ENCODE measurements around the gene KIF23. TPM values are rescaled to one million over a fixed set of nuclear protein-coding genes. Genes with fewer than 3 reads are reported as not detected.

The KIF23 gene
- total and polyA plus RNA-seq, 7 experiments from 2014 or later: 0.30 to 39.4 (median 0.72) TPM; not detected in 3

- peaks cover 0 to 2% (median 0%) of the 10 kb centered on the region in 11 donors for H3K9me3 Mint-ChIP-seq
- H3K4me1 ChIP-seq (ENCODE audit: control insufficient read depth in 2 of 2, insufficient read depth in 2 of 2, low read length in 2 of 2): peaks cover 0 to 4% of the 10 kb centered on the region in 2 donors
- H3K27ac ChIP-seq (ENCODE audit: low read depth, low read length): no peak overlapping the region
- H3K4me3 Mint-ChIP-seq: no peak overlapping the region
- H3K27ac Mint-ChIP-seq: peak overlapping the region in 1 of 9 donors; percentile 25
- peaks cover 0 to 5% (median 0%) of the 10 kb centered on the region in 5 donors for H3K36me3 Mint-ChIP-seq
- H3K9me3 ChIP-seq (ENCODE audit: control insufficient read depth in 2 of 3, low read length in 3 of 3): no peaks in the 10 kb centered on the region
- ATAC-seq (no peak), DNase-seq (no peak)
- peaks cover 0 to 29% (median 7%) of the 10 kb centered on the region in 7 donors for H3K4me1 Mint-ChIP-seq
- intact Hi-C loops (cut with micrococcal nuclease): loop anchor here (10.0 kb wide), 2 partner anchors 598 to 1138 kb away; partner anchors contain the start of gene FEM1B (in 2 of the 2)
- no peak overlapping the region for H3K4me3 ChIP-seq (ENCODE audit: low read length)
- H3K27me3 ChIP-seq (ENCODE audit: control insufficient read depth in 2 of 2, insufficient read depth in 2 of 2, low read length in 2 of 2): peaks cover 0 to 9% of the 10 kb centered on the region in 2 donors
- ChIA-PET POLR2A (no interaction called here), CTCF (interaction anchor here (1.4 kb wide), 1 partner anchor 41 kb away, joined by 4 read pairs; the partner anchor contains the start of gene RPLP1)
- H3K27me3 Mint-ChIP-seq: peaks cover 4 to 26% (median 10%) of the 10 kb centered on the region in 5 donors
- H3K36me3 ChIP-seq (ENCODE audit: control insufficient read depth in 2 of 3, insufficient read depth in 3 of 3, low read length in 3 of 3): no peaks in the 10 kb centered on the region
Measured at GRCh38 chr15:69412701-69413100, 1.4 kb upstream of the KIF23 start.

DNA sequence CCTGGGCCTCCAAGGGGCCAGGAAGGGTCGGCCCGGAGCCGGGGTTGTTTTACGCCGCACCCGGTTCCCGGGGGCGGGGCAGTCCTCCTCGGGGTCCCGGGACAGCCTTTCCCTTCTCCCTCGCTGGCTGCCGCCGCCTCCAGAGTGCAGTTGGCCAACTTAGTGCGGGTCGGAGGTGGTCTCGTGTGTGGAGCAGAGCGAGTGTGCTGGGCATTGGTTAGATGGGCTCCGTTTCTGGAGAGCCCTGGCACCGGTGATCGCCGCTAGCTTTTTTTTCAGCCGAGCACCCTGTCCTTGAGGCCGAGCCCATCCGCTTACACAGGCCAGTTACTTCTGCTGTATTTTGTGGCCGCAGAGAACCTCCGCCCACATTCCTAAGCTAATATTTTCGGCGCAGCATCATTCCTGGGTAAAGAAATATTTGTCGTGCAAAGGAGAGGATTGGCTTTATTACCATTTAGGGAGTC lies 585 bp downstream of the KIF23 start:
- Mint-ChIP-seq H3K9me3 (peaks cover 0 to 2% (median 0%) of the 10 kb centered on the region in 11 donors), H3K27ac (peak overlapping the region in 1 of 9 donors; percentile 53), H3K4me3 (peak overlapping the region; percentile 37 to 87 (median 63)), H3K4me1 (peaks cover 0 to 41% (median 7%) of the 10 kb centered on the region in 7 donors), H3K27me3 (peaks cover 6 to 22% (median 10%) of the 10 kb centered on the region in 5 donors), H3K36me3 (peaks cover 0 to 18% (median 0%) of the 10 kb centered on the region in 5 donors)
- H3K27me3 ChIP-seq (ENCODE audit: control insufficient read depth in 2 of 2, insufficient read depth in 2 of 2, low read length in 2 of 2): peaks cover 0 to 9% of the 10 kb centered on the region in 2 donors
- DNase-seq: peak in 3 of 9 donors; percentile 1 to 55 (median 14)
- ATAC-seq: peak; percentile 3
- H3K4me1 ChIP-seq (ENCODE audit: control insufficient read depth in 2 of 2, insufficient read depth in 2 of 2, low read length in 2 of 2): peaks cover 0 to 4% of the 10 kb centered on the region in 2 donors
- CTCF ChIA-PET: interaction anchor here (1.0 kb wide), 1 partner anchor 33 kb away, joined by 5 read pairs; no protein-coding TSS in a partner anchor
- H3K27ac ChIP-seq (ENCODE audit: low read depth, low read length): no peak overlapping the region
- H3K36me3 ChIP-seq (ENCODE audit: control insufficient read depth in 2 of 3, insufficient read depth in 3 of 3, low read length in 3 of 3): no peaks in the 10 kb centered on the region
- POLR2A ChIA-PET: interaction anchor here (0.6 to 2.2 kb wide), 4 partner anchors 37 to 1216 kb away, joined by 3 to 15 read pairs (median 3); partner anchors contain the start of gene RPLP1
- peak overlapping the region; percentile 66 for H3K4me3 ChIP-seq (ENCODE audit: low read length)
- intact Hi-C loops (cut with micrococcal nuclease): loop anchor here (1.0 to 10.0 kb wide), 8 partner anchors 38 to 1140 kb away; partner anchors contain the start of genes FEM1B (in 2 of the 2), GLCE (in 2 of the 2) and RPLP1 (in 2 of the 2)
- no peaks in the 10 kb centered on the region for H3K9me3 ChIP-seq (ENCODE audit: control insufficient read depth in 2 of 3, low read length in 3 of 3)

GRCh38 chr15:69415381-69415780 lies 1.2 kb downstream of the KIF23 start:
- ATAC-seq (no peak), DNase-seq (no peak)
- Mint-ChIP-seq H3K4me1 (peaks cover 0 to 41% (median 7%) of the 10 kb centered on the region in 7 donors), H3K9me3 (peaks cover 0 to 2% (median 0%) of the 10 kb centered on the region in 11 donors), H3K4me3 (peak overlapping the region in 6 of 10 donors; percentile 37 to 84 (median 60)), H3K27me3 (peaks cover 5 to 22% (median 10%) of the 10 kb centered on the region in 5 donors), H3K27ac (peak overlapping the region in 1 of 9 donors; percentile 16), H3K36me3 (peaks cover 0 to 20% (median 0%) of the 10 kb centered on the region in 5 donors)
- Histone ChIP-seq H3K9me3 (ENCODE audit: control insufficient read depth in 2 of 3, low read length in 3 of 3) (no peaks in the 10 kb centered on the region), H3K4me3 (ENCODE audit: low read length) (no peak overlapping the region), H3K27ac (ENCODE audit: low read depth, low read length) (no peak overlapping the region), H3K27me3 (ENCODE audit: control insufficient read depth in 2 of 2, insufficient read depth in 2 of 2, low read length in 2 of 2) (peaks cover 0 to 9% of the 10 kb centered on the region in 2 donors), H3K36me3 (ENCODE audit: control insufficient read depth in 2 of 3, insufficient read depth in 3 of 3, low read length in 3 of 3) (no peaks in the 10 kb centered on the region), H3K4me1 (ENCODE audit: control insufficient read depth in 2 of 2, insufficient read depth in 2 of 2, low read length in 2 of 2) (peaks cover 0 to 4% of the 10 kb centered on the region in 2 donors)
- ChIA-PET CTCF (no interaction called here), POLR2A (interaction anchor here (0.6 to 2.2 kb wide), 2 partner anchors 37 to 1215 kb away, joined by 3 to 15 read pairs; partner anchors contain the start of gene RPLP1)
- intact Hi-C loops (cut with micrococcal nuclease): loop anchor here (2.0 to 10.0 kb wide), 4 partner anchors 255 to 1141 kb away; partner anchors contain the start of genes FEM1B (in 2 of the 2) and GLCE (in 1 of the 2)

DNA sequence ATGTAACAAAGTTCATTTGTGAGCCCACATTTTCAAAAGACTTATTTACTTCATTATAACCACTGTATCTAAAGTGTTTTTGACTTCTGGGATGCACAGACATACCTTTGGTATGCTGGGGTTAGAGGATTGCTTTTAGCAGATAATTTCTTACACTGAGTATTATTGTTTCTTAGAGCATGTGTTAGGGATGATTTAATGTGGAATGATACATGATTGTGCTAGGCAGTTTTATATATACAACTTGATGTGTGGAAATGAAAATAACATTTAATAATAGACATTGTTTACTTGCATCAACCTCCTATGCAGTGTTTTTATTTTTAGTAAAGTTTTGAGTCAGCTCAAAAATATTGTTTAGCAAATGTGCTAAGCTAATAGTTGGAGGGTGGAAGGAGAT lies 3.4 kb downstream of the KIF23 start:
- CTCF ChIA-PET: no interaction called here
- peaks cover 0 to 41% (median 7%) of the 10 kb centered on the region in 7 donors for H3K4me1 Mint-ChIP-seq
- peak overlapping the region in 1 of 9 donors; percentile 44 for H3K27ac Mint-ChIP-seq
- H3K4me3 Mint-ChIP-seq: no peak overlapping the region
- POLR2A ChIA-PET: interaction anchor here (1.8 to 2.0 kb wide), 2 partner anchors 34 to 35 kb away, joined by 6 to 7 read pairs; partner anchors contain the start of gene RPLP1
- Histone ChIP-seq H3K9me3 (ENCODE audit: control insufficient read depth in 2 of 3, low read length in 3 of 3) (no peaks in the 10 kb centered on the region), H3K27me3 (ENCODE audit: control insufficient read depth in 2 of 2, insufficient read depth in 2 of 2, low read length in 2 of 2) (peaks cover 0 to 9% of the 10 kb centered on the region in 2 donors), H3K4me3 (ENCODE audit: low read length) (no peak overlapping the region), H3K4me1 (ENCODE audit: control insufficient read depth in 2 of 2, insufficient read depth in 2 of 2, low read length in 2 of 2) (peaks cover 0 to 4% of the 10 kb centered on the region in 2 donors), H3K36me3 (ENCODE audit: control insufficient read depth in 2 of 3, insufficient read depth in 3 of 3, low read length in 3 of 3) (no peaks in the 10 kb centered on the region), H3K27ac (ENCODE audit: low read depth, low read length) (no peak overlapping the region)
- ATAC-seq: no peak
- H3K27me3 Mint-ChIP-seq: peaks cover 5 to 22% (median 10%) of the 10 kb centered on the region in 5 donors
- H3K9me3 Mint-ChIP-seq: peaks cover 0 to 2% (median 0%) of the 10 kb centered on the region in 11 donors
- intact Hi-C loops (cut with micrococcal nuclease): loop anchor here (10.0 kb wide), 2 partner anchors 603 to 1143 kb away; partner anchors contain the start of gene FEM1B (in 2 of the 2)
- no peak for DNase-seq
- H3K36me3 Mint-ChIP-seq: peaks cover 0 to 25% (median 0%) of the 10 kb centered on the region in 5 donors

DNA sequence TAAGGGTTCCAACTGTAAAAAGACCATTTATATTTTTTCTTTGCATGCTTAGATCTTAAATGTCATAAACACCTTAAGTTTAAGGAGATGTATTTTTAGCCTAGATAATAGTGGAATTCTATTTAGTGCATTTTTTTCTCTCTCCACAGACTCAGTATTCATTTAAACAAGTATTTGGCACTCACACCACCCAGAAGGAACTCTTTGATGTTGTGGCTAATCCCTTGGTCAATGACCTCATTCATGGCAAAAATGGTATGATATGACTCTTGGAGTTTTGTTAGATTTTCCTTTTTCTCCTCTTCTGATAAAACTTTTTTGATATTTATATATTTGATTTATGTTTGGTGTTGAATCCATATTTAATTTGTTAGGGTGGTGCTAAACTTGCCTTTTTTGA lies 7.3 kb downstream of the KIF23 start:
- no peak overlapping the region for H3K4me3 Mint-ChIP-seq
- CTCF ChIA-PET: interaction anchor here (0.6 kb wide), 1 partner anchor 23 kb away, joined by 3 read pairs; no protein-coding TSS in a partner anchor
- no peak for ATAC-seq
- H3K9me3 Mint-ChIP-seq: no peaks in the 10 kb centered on the region
- Histone ChIP-seq H3K27me3 (ENCODE audit: control insufficient read depth in 2 of 2, insufficient read depth in 2 of 2, low read length in 2 of 2) (no peaks in the 10 kb centered on the region), H3K36me3 (ENCODE audit: control insufficient read depth in 2 of 3, insufficient read depth in 3 of 3, low read length in 3 of 3) (no peaks in the 10 kb centered on the region), H3K27ac (ENCODE audit: low read depth, low read length) (no peak overlapping the region), H3K4me1 (ENCODE audit: control insufficient read depth in 2 of 2, insufficient read depth in 2 of 2, low read length in 2 of 2) (no peaks in the 10 kb centered on the region), H3K4me3 (ENCODE audit: low read length) (no peak overlapping the region), H3K9me3 (ENCODE audit: control insufficient read depth in 2 of 3, low read length in 3 of 3) (no peaks in the 10 kb centered on the region)
- H3K4me1 Mint-ChIP-seq: peaks cover 0 to 20% (median 0%) of the 10 kb centered on the region in 7 donors
- intact Hi-C loops (cut with micrococcal nuclease): no loop called here
- H3K27me3 Mint-ChIP-seq: peaks cover 0 to 6% (median 5%) of the 10 kb centered on the region in 5 donors
- POLR2A ChIA-PET: no interaction called here
- DNase-seq: no peak
- H3K27ac Mint-ChIP-seq: no peak overlapping the region
- H3K36me3 Mint-ChIP-seq: peaks cover 0 to 40% (median 0%) of the 10 kb centered on the region in 5 donors

- ChIA-PET POLR2A (interaction anchor here (0.7 kb wide), 1 partner anchor 47 kb away, joined by 3 read pairs; no protein-coding TSS in a partner anchor), CTCF (interaction anchor here (0.6 to 1.9 kb wide), 2 partner anchors 10 to 24 kb away, joined by 3 to 5 read pairs; no protein-coding TSS in a partner anchor)
- no peaks in the 10 kb centered on the region for H3K36me3 ChIP-seq (ENCODE audit: control insufficient read depth in 2 of 3, insufficient read depth in 3 of 3, low read length in 3 of 3)
Measured at GRCh38 chr15:69422336-69422895, 8.3 kb downstream of the KIF23 start.

More at GRCh38 chr15:69422336-69422895, 8.3 kb downstream of the KIF23 start:
- DNase-seq (no peak), ATAC-seq (no peak)
- Histone ChIP-seq H3K9me3 (ENCODE audit: control insufficient read depth in 2 of 3, low read length in 3 of 3) (no peaks in the 10 kb centered on the region), H3K27ac (ENCODE audit: low read depth, low read length) (no peak overlapping the region), H3K4me3 (ENCODE audit: low read length) (no peak overlapping the region), H3K27me3 (ENCODE audit: control insufficient read depth in 2 of 2, insufficient read depth in 2 of 2, low read length in 2 of 2) (no peaks in the 10 kb centered on the region), H3K4me1 (ENCODE audit: control insufficient read depth in 2 of 2, insufficient read depth in 2 of 2, low read length in 2 of 2) (no peaks in the 10 kb centered on the region)
- Mint-ChIP-seq H3K9me3 (no peaks in the 10 kb centered on the region), H3K36me3 (peaks cover 0 to 39% (median 0%) of the 10 kb centered on the region in 5 donors), H3K27me3 (peaks cover 0 to 6% (median 5%) of the 10 kb centered on the region in 5 donors), H3K4me3 (no peak overlapping the region), H3K4me1 (peaks cover 0 to 15% (median 0%) of the 10 kb centered on the region in 7 donors), H3K27ac (no peak overlapping the region)
- intact Hi-C loops (cut with micrococcal nuclease): no loop called here

Measured in naive thymus-derived CD4-positive, alpha-beta T cell (primary cell).